Endodermal cell (in vitro differentiated cells): ENCODE data around the gene ANKRD23. TPM values are rescaled to one million over a fixed set of nuclear protein-coding genes. Genes with fewer than 3 reads are reported as not detected.

Experiments
- DNase-seq: peaks from one replicate; pipeline ENCODE4 v3.0.0-alpha.2; 2017
- H3K27ac ChIP-seq: 2 replicates; pipeline ENCODE4 v1.5.1; 2013; ENCODE audit warnings: mild to moderate bottlenecking, low read depth, low read length, moderate library complexity
- H3K27me3 ChIP-seq: 2 replicates; pipeline ENCODE4 v1.6.1; 2013; ENCODE audit warnings: mild to moderate bottlenecking, low read length, moderate library complexity; ENCODE audit not compliant: insufficient read depth, control insufficient read depth, poor library complexity, severe bottlenecking
- H3K36me3 ChIP-seq: 2 replicates; pipeline ENCODE4 v1.7.0; 2013; ENCODE audit warnings: mild to moderate bottlenecking, low read length, moderate library complexity; ENCODE audit not compliant: control insufficient read depth, insufficient read depth
- H3K4me1 ChIP-seq: one replicate; pipeline ENCODE4 v1.7.0; 2013; ENCODE audit warnings: low read length; ENCODE audit not compliant: control insufficient read depth, insufficient read depth
- H3K4me3 ChIP-seq: 2 replicates; pipeline ENCODE4 v1.5.1; 2013; ENCODE audit warnings: mild to moderate bottlenecking, low read length, moderate library complexity
- H3K9ac ChIP-seq: 2 replicates; pipeline ENCODE4 v1.6.1; 2013; ENCODE audit warnings: mild to moderate bottlenecking, low read length, moderate library complexity; ENCODE audit not compliant: poor library complexity, severe bottlenecking; ENCODE audit errors: extremely low read depth
- H3K9me3 ChIP-seq: 2 replicates; pipeline ENCODE4 v1.6.1; 2013; ENCODE audit warnings: mild to moderate bottlenecking, low read length, moderate library complexity; ENCODE audit not compliant: control insufficient read depth
- H3K27ac Mint-ChIP-seq: 2 replicates; pipeline ENCODE4 v1.8.0; 2020; ENCODE audit warnings: mixed read lengths
- H3K27me3 Mint-ChIP-seq: 2 replicates; pipeline ENCODE4 v1.8.0; 2021; ENCODE audit warnings: mild to moderate bottlenecking, mixed read lengths; ENCODE audit not compliant: insufficient read depth
- H3K36me3 Mint-ChIP-seq: 2 replicates; pipeline ENCODE4 v1.8.0; 2020; ENCODE audit warnings: low read depth, mixed read lengths
- H3K4me1 Mint-ChIP-seq: 2 replicates; pipeline ENCODE4 v1.8.0; 2020; ENCODE audit warnings: mixed read lengths
- H3K4me3 Mint-ChIP-seq: 2 replicates; pipeline ENCODE4 v1.8.0; 2020; ENCODE audit warnings: mild to moderate bottlenecking, moderate library complexity, mixed read lengths
- H3K9me3 Mint-ChIP-seq: 2 replicates; pipeline ENCODE4 v1.8.0; 2020; ENCODE audit warnings: mild to moderate bottlenecking, mixed read lengths
- CTCF ChIP-seq: fragments of 200-600 bp; sonication (generic); conservative IDR thresholded peaks from 2 replicates; pipeline ENCODE4 v1.5.0; 2021; ENCODE audit warnings: antibody characterized with exemption, mild to moderate bottlenecking
- WGBS, 2 experiments: methylation state at CpG; one replicate each; pipeline versions ENCODE4 v1.1.5 to v1.1.7; 2013; ENCODE audit warnings: missing lambda C conversion rate in 2 of 2, mixed read lengths in 1 of 2; ENCODE audit not compliant: insufficient coverage in 1 of 2, insufficient read length in 1 of 2; 5-methylcytosine and 5-hydroxymethylcytosine counted together
- total RNA-seq, 2 donors: library from RNA; stranded (reverse); fragmentation: NEBNext Ultra II Directional in 1 of 2; extraction: Animal tissue kit (Norgen Biotek cat#: 25700) in 1 of 2; gene quantifications; 2 replicates in 1 of 2; 3 replicates in 1 of 2; pipeline ENCODE4 v1.2.1, GENCODE V29; 2021

The ANKRD23 gene
- total RNA-seq, 2 donors from 2014 or later: 2.6 to 3.6 TPM

GRCh38 chr2:96821113-96821675 is 22.6 kb downstream of the ANKRD23 start:
- no peak overlapping the region for H3K27ac Mint-ChIP-seq
- no peak for TF ChIP-seq CTCF
- Histone ChIP-seq H3K4me1 (peaks cover 7% of the 10 kb centered on the region), H3K9ac (no peak overlapping the region), H3K27ac (no peak overlapping the region), H3K9me3 (no peaks in the 10 kb centered on the region), H3K27me3 (no peaks in the 10 kb centered on the region), H3K36me3 (peaks cover 26% of the 10 kb centered on the region), H3K4me3 (no peak overlapping the region)
- H3K27me3 Mint-ChIP-seq: peaks cover 3% of the 10 kb centered on the region
- DNase-seq: no peak
- H3K36me3 Mint-ChIP-seq: peaks cover 42% of the 10 kb centered on the region
- no peak overlapping the region for H3K4me3 Mint-ChIP-seq
- H3K9me3 Mint-ChIP-seq: no peaks in the 10 kb centered on the region
- WGBS, 2 experiments: 85 to 90% methylated on average over 9 to 11 of the region's 11 CpGs
- H3K4me1 Mint-ChIP-seq: peaks cover 42% of the 10 kb centered on the region

- 87 to 94% methylated on average over 6 to 12 of the region's 12 CpGs for whole genome bisulfite sequencing, 2 experiments
- TF ChIP-seq CTCF: peak; percentile 51
- Histone ChIP-seq H3K9me3 (no peaks in the 10 kb centered on the region), H3K27ac (no peak overlapping the region), H3K4me1 (peaks cover 10% of the 10 kb centered on the region), H3K36me3 (peaks cover 14% of the 10 kb centered on the region), H3K27me3 (no peaks in the 10 kb centered on the region), H3K9ac (no peak overlapping the region), H3K4me3 (peak overlapping the region; percentile 64)
- Mint-ChIP-seq H3K4me1 (peaks cover 48% of the 10 kb centered on the region), H3K27ac (no peak overlapping the region), H3K4me3 (peak overlapping the region; percentile 67), H3K9me3 (no peaks in the 10 kb centered on the region), H3K27me3 (peaks cover 3% of the 10 kb centered on the region), H3K36me3 (peaks cover 33% of the 10 kb centered on the region)
- DNase-seq: no peak
Measured at GRCh38 chr2:96819876-96820511, 23.8 kb downstream of the ANKRD23 start.

- Histone ChIP-seq H3K27me3 (no peaks in the 10 kb centered on the region), H3K36me3 (peaks cover 13% of the 10 kb centered on the region), H3K27ac (no peak overlapping the region), H3K4me1 (peaks cover 10% of the 10 kb centered on the region), H3K4me3 (peak overlapping the region; percentile 82), H3K9ac (no peak overlapping the region), H3K9me3 (no peaks in the 10 kb centered on the region)
- H3K4me3 Mint-ChIP-seq: peak overlapping the region; percentile 67
- 77 to 84% methylated on average over 8 to 10 of the region's 10 CpGs for WGBS, 2 experiments
- no peak for TF ChIP-seq CTCF
- H3K4me1 Mint-ChIP-seq: peaks cover 48% of the 10 kb centered on the region
- no peaks in the 10 kb centered on the region for H3K9me3 Mint-ChIP-seq
- DNase-seq: peak; percentile 68
- H3K36me3 Mint-ChIP-seq: peaks cover 27% of the 10 kb centered on the region
- H3K27me3 Mint-ChIP-seq: peaks cover 3% of the 10 kb centered on the region
- H3K27ac Mint-ChIP-seq: no peak overlapping the region
Measured at GRCh38 chr2:96819128-96819875, 24.5 kb downstream of the ANKRD23 start.
